IgD-negative memory B cell (primary cell): ENCODE measurements around the gene LSM2. TPM values are rescaled to one million over a fixed set of nuclear protein-coding genes. Genes with fewer than 3 reads are reported as not detected.

ENCODE experiments used
- H3K27ac Mint-ChIP-seq, 3 donors: one replicate each; pipeline ENCODE4 v1.8.0; 2020 to 2022; ENCODE audit warnings: mild to moderate bottlenecking in 3 of 3, mixed read lengths in 3 of 3, moderate library complexity in 1 of 3
- H3K27me3 Mint-ChIP-seq: one replicate; pipeline ENCODE4 v1.8.0; 2021; ENCODE audit warnings: mixed read lengths
- H3K36me3 Mint-ChIP-seq: one replicate; pipeline ENCODE4 v1.8.0; 2020; ENCODE audit warnings: mild to moderate bottlenecking, mixed read lengths
- H3K4me1 Mint-ChIP-seq, 3 donors: one replicate each; pipeline ENCODE4 v1.8.0; 2020 to 2022; ENCODE audit warnings: mixed read lengths in 3 of 3, mild to moderate bottlenecking in 1 of 3
- H3K4me3 Mint-ChIP-seq, 4 donors: one replicate each; pipeline ENCODE4 v1.8.0; 2020 to 2022; ENCODE audit warnings: mild to moderate bottlenecking in 4 of 4, mixed read lengths in 4 of 4, moderate library complexity in 3 of 4
- H3K9me3 Mint-ChIP-seq, 3 donors: one replicate each; pipeline ENCODE4 v1.8.0; 2020 to 2021; ENCODE audit warnings: mixed read lengths in 3 of 3, mild to moderate bottlenecking in 1 of 3
- polyA plus RNA-seq: library from polyadenylated mRNA; unstranded; fragments of 300-500 nt; fragmentation: Illumina TruSeq; gene quantifications from one replicate; pipeline ENCODE4 v1.2.3, GENCODE V29; 2021

Gene LSM2
- polyA plus RNA-seq, 1 donor from 2014 or later: 100 TPM

DNA sequence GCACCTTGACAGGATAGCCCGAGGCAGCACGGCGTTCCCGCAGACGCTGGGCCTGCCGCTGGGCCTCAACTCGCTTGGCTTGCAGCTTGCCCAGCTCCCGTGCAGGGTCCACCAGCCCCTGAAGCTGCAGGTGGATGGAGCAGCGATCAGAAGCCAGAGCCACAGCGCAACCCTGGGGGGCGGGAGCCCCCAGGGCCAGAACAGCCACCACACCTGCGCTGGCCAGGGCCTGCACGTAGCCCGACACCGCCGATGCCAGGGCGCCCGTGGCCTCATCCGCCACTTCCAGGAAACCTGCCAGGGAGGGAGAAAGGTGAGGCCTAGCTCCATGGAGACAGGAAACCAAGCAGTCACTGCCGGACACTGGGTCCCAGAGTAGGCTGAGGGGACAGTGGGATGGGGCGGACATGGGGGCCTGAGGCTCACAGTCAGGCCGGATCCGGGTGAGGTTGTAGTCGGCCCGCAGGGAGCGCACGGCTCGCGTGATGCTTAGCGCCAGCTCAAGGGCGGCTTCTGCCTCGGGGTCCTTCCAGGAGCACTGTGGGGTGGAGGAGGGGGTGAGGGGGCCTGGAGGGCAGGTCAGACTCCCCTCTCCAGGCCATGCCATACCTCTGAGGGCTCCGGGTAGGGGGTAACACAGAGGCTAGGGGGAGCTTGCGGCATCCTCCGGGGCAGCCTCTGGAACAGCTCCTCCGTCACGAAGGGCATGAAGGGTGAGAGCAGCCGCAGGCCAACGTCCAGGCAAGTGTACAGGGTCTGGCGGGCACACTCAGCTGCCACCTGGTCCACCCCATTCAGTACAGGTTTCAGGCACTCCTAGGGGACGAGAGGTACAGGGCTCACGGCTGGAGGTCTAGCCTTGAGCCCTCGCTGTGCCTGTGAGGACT, 27.5 kb downstream of the LSM2 start:
- Mint-ChIP-seq H3K36me3 (no peaks in the 10 kb centered on the region), H3K4me1 (peaks cover 0 to 11% (median 11%) of the 10 kb centered on the region in 3 donors), H3K4me3 (no peak overlapping the region), H3K9me3 (no peaks in the 10 kb centered on the region), H3K27ac (peak overlapping the region in 1 of 3 donors; percentile 63), H3K27me3 (no peaks in the 10 kb centered on the region)

DNA sequence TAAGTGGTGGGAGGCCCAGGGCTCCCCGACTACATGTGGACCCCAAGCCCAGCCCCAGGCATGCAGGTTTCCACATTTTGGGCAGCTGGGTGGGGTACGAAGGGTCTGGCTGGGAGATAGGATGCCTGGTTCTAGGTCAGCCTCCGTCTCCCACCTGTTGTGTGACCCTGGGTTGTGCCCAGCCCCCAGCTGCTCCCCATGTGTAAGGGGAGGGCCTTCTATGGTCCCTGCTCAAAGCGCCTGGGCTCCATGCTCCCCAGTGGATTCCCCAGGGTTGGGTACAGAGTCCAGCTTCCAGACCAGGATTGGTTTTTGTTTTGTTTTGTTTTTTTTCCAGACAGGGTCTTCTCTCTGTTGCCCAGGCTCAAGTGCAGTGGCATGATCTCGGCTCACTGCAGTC, 28.6 kb downstream of the LSM2 start:
- Mint-ChIP-seq H3K36me3 (no peaks in the 10 kb centered on the region), H3K9me3 (no peaks in the 10 kb centered on the region), H3K27ac (peak overlapping the region in 2 of 3 donors; percentile 77 to 81), H3K4me3 (peak overlapping the region in 1 of 4 donors; percentile 14), H3K4me1 (peaks cover 0 to 11% (median 11%) of the 10 kb centered on the region in 3 donors), H3K27me3 (no peaks in the 10 kb centered on the region)

DNA sequence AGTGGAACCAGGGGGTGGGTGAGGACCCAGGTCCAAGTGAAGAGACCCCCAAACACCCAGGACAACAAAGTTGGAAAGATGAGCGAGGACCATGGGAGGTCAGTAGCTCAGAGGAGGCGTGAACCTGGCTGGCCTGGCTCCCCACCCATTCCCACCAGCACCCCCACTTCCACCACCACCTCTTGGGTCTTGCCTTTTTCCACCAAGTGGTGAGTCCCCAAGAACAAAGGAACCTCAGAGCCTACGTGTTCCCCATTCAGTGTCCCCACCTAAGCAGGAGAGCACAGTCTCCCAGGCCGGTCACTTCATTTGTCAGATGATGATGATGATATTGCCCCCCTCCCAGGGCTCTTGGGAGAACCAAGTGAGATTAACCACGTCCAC, 29.1 kb downstream of the LSM2 start:
- H3K27me3 Mint-ChIP-seq: no peaks in the 10 kb centered on the region
- peak overlapping the region; percentile 77 to 84 (median 81) for H3K27ac Mint-ChIP-seq
- no peaks in the 10 kb centered on the region for H3K9me3 Mint-ChIP-seq
- H3K4me3 Mint-ChIP-seq: peak overlapping the region in 2 of 4 donors; percentile 14 to 72
- H3K4me1 Mint-ChIP-seq: peaks cover 0 to 11% (median 11%) of the 10 kb centered on the region in 3 donors
- H3K36me3 Mint-ChIP-seq: no peaks in the 10 kb centered on the region

DNA sequence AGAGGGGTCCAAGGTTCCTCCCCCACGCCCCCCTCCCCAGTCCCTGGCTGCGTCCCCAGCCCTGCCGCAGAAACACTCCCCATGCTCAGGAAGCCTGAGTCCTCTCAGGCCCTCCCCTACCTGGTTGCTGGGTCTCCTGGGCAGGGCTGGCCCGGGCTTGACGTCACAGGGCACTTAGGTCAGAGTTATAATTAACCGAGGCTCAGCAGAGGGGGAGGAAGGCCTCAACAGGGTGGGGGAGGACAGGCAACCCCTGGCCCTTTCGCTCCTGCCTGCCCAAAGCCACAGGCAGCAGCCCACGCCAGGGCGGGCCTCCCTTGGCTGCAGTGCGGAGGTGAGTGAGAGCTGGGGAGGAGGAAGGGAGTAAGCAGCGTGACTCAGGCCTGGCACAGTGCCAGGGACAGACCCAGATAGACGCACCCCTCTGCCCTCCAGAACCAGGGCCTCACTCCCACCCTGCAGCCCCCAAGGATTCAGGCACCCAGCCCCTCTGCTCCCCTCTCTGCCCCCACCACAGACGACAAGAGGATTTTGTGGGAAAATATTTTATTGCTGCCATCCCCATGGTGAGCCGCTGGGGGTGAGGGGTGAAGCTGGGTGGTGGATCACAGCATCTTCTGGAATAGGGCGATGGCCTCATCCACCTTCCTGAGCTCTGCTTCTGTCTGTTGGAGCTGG, 29.6 kb downstream of the LSM2 start, which contains the start of gene VWA7:
TSS of gene VWA7 (minus strand) at position 340 of the 678 bp plus-strand sequence. CDS start 549 bp downstream, outside the sequence.
- Mint-ChIP-seq H3K36me3 (no peaks in the 10 kb centered on the region), H3K27me3 (no peaks in the 10 kb centered on the region), H3K4me1 (peaks cover 0 to 13% (median 11%) of the 10 kb centered on the region in 3 donors), H3K4me3 (peak within 1 kb of the TSS; percentile 14 to 80 (median 65)), H3K27ac (peak within 1 kb of the TSS; percentile 81 to 89 (median 84)), H3K9me3 (no peaks in the 10 kb centered on the region)

DNA sequence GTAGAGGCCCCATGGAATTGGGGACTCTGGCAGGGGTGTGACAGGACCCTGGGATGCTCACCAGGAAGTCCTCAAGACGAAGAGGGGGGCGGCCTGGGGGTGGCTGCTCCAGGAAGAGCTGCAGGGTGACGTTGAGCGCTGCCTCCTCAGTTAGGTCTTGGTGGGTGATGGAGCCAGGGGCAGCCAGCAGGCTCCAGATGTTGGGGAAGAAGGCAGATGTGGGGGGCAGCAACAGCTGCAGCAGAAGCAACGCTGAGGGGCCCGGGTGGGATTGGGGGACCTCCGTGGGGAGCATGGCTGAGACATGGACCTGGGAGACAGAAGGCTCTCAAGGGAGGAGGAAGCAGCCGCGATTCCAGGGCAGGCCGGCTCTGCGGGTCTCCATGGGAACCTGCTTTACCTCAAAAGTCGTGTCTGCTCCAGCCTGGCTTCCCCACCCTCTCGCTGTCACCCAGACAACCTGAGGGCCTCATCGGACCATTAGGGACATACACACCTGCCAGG, 30.2 kb downstream of the LSM2 start:
- H3K36me3 Mint-ChIP-seq: no peaks in the 10 kb centered on the region
- H3K27me3 Mint-ChIP-seq: no peaks in the 10 kb centered on the region
- peak overlapping the region in 3 of 4 donors; percentile 61 to 80 (median 69) for H3K4me3 Mint-ChIP-seq
- H3K27ac Mint-ChIP-seq: peak overlapping the region; percentile 81 to 84 (median 81)
- peaks cover 0 to 13% (median 11%) of the 10 kb centered on the region in 3 donors for H3K4me1 Mint-ChIP-seq
- H3K9me3 Mint-ChIP-seq: no peaks in the 10 kb centered on the region

DNA sequence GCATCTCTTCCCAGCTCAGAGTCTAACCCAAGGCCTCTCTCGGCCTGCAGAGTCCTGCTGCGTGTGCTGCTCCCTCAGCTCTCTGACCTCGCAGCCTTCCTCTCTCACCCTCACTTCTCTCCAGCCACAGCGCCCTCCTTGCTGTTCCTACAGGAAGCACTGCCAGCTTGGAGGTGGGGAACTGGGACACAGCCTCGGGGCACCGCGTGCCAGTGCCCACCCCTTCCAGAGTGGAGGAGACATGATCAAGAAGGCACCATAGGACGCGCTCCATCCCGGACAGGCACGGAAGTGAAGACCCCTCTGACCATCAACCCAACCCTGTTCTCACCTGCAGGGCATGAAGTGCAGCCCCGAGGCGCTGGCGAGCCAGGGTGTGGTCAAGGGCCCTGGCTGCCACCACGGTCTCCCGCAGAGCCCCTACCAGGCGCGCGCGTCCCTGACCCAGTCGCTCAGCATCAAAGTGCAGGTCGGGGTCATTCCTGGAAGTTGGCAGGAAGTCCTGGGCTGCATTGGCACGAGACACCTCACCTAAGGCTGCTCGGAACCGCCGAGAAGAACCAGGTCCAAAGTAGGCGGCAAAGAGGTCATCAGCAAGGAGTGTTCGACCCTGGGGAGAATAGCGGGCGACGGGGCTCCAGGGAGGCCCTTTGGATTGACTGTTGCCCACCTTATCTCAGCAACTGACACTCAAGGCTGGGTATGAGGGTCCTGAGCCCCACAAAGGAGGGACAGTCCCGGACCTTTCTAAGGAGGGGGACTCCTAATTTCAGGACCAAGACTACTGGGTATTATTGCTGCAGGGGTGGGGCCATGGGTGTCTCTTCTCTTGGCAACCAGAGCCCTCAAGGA, 30.9 kb downstream of the LSM2 start:
- peak overlapping the region in 2 of 4 donors; percentile 69 for H3K4me3 Mint-ChIP-seq
- no peaks in the 10 kb centered on the region for H3K27me3 Mint-ChIP-seq
- H3K27ac Mint-ChIP-seq: peak overlapping the region; percentile 81 to 89 (median 84)
- peaks cover 0 to 15% (median 11%) of the 10 kb centered on the region in 3 donors for H3K4me1 Mint-ChIP-seq
- no peaks in the 10 kb centered on the region for H3K9me3 Mint-ChIP-seq
- no peaks in the 10 kb centered on the region for H3K36me3 Mint-ChIP-seq

DNA sequence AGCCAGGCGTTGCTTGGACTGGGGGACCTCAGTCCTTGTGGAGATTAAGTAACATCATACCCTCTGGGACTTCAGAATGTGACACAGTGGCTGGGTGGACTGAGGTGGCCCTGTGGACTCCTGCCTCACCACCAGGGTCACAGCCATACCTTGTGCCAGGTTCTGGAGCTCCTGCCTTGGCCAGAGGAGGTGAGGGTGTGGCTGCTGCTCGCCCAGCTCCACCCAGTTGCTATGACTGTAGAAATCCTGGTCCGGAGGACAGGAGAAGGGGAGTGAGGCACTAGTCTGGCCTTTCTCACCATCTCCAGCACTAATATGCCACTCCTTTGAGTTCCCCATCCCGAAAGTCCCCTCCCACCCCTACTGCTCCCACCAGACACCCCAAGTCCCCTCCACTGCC, 31.6 kb downstream of the LSM2 start:
- H3K36me3 Mint-ChIP-seq: no peaks in the 10 kb centered on the region
- no peaks in the 10 kb centered on the region for H3K27me3 Mint-ChIP-seq
- H3K9me3 Mint-ChIP-seq: no peaks in the 10 kb centered on the region
- H3K4me1 Mint-ChIP-seq: peaks cover 0 to 15% (median 11%) of the 10 kb centered on the region in 3 donors
- no peak overlapping the region for H3K27ac Mint-ChIP-seq
- H3K4me3 Mint-ChIP-seq: peak overlapping the region in 1 of 4 donors; percentile 69

DNA sequence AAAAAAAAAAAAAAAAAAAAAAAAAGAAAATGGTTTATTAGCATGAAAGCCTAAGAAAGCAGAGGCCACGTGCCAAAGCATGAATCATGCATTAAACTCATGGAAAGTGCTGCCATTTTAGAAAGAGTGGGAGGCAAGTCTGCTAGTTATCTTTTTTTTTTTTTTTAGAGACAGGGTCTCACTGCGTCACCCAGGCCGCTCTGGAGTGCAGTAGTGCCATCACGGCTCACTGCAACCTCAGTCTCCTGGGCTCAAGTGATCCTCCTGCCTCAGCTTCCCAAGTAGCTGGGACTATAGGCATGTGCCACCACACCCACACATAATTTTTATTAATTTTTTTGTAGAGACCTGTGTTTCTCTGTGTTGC, 34.8 kb downstream of the LSM2 start:
- Mint-ChIP-seq H3K4me1 (peaks cover 0 to 14% (median 13%) of the 10 kb centered on the region in 3 donors), H3K36me3 (no peaks in the 10 kb centered on the region), H3K27me3 (no peaks in the 10 kb centered on the region), H3K4me3 (no peak overlapping the region), H3K9me3 (no peaks in the 10 kb centered on the region), H3K27ac (peak overlapping the region in 1 of 3 donors; percentile 32)

DNA sequence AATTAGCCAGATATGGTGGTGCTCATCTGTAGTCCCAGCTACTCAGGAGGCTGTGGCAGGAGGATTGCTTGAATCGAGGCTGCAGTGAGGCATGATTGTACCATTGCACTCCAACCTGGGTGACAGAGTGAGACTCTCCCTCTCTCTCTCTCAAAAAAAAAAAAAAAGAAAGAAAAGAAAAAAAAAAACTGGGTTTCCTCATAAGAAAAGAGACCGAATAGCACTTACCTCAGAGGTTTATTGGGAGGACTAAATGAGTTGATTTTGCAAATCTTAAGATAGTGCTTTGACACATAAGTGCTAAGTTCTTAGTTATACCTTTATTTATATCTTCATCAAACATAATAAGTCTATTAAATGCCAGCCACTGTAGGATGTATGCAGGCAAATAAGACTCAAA, 35.9 kb downstream of the LSM2 start:
- H3K27ac Mint-ChIP-seq: peak overlapping the region in 1 of 3 donors; percentile 88
- peaks cover 0 to 10% (median 7%) of the 10 kb centered on the region in 3 donors for H3K4me1 Mint-ChIP-seq
- H3K36me3 Mint-ChIP-seq: no peaks in the 10 kb centered on the region
- no peak overlapping the region for H3K4me3 Mint-ChIP-seq
- no peaks in the 10 kb centered on the region for H3K27me3 Mint-ChIP-seq
- H3K9me3 Mint-ChIP-seq: no peaks in the 10 kb centered on the region

DNA sequence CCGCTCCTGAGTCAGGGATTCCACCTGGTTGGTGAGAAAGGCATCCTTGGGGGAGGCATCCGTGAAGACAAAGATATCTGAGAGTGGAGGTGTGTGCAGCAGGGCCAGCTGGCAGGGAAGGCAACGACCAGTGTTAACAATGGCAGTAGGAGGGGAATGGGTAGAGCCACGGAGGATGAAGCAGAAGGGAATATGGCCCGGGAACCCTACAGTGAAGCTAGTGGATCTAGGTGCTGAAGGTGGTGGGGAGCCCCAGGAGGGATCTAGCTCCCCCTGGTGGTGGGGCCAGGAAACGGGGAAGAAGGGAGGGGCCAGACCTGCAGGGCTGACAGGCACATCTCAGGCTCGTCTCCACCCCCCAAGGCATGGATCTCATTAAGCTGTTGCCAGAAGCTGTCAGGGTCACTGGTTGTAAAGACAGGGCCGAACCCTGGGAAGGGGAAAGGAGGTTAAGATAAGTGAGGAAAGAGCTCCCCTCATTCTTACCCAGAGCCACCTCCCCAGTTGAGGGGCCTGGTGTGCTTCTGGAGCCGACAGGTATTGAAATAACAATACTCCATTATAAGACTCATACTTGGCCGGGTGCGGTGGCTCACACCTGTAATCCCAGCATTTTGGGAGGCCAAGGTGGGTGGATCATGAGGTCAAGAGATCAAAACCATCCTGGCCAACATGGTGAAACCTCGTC, 36.9 kb downstream of the LSM2 start:
- H3K4me1 Mint-ChIP-seq: peaks cover 0 to 8% (median 5%) of the 10 kb centered on the region in 3 donors
- no peaks in the 10 kb centered on the region for H3K27me3 Mint-ChIP-seq
- no peak overlapping the region for H3K27ac Mint-ChIP-seq
- no peaks in the 10 kb centered on the region for H3K36me3 Mint-ChIP-seq
- no peak overlapping the region for H3K4me3 Mint-ChIP-seq
- H3K9me3 Mint-ChIP-seq: no peaks in the 10 kb centered on the region

DNA sequence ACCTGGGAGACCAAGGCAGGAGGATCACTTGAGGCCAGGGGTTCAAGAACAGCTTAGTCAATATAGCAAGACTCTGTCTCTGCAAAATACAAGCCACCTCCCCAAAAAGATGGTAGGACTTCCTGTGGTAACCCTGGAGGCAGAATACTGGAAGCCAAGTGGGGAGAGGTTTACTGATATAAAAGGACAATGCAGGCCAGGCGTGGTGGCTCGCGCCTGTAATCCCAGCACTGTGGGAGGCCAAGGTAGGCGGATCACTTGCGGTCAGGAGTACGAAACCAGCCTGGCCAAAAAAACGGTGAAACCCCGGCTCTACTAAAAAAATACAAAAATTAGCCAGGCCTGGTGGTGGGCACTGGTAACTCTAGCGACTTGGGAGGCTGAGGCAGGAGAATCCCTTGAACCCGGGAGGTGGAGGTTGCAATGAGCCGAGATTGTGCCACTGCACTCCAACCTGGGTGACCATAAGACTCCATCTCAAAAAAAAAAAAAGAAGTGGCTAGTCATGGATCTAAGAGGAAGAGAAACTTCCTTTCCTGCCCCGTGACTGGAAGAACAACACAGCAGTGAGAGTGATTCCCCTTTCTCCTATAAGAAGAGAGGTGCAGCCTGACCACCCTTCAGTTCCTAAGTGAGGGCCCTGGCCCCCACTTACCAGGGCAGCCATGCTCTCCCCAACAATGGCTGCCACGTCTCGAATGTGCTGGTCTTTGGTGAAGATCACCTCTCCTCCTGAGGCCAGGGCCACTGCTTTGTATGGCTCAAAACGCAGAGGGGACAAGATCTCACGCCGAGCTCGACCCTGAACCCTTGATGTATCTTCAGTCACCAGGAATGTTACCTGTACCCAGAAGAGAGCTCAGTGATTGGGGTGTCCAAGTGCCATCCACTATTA, 38.2 kb downstream of the LSM2 start:
- no peak overlapping the region for H3K4me3 Mint-ChIP-seq
- peak overlapping the region in 1 of 3 donors; percentile 57 for H3K27ac Mint-ChIP-seq
- H3K9me3 Mint-ChIP-seq: no peaks in the 10 kb centered on the region

DNA sequence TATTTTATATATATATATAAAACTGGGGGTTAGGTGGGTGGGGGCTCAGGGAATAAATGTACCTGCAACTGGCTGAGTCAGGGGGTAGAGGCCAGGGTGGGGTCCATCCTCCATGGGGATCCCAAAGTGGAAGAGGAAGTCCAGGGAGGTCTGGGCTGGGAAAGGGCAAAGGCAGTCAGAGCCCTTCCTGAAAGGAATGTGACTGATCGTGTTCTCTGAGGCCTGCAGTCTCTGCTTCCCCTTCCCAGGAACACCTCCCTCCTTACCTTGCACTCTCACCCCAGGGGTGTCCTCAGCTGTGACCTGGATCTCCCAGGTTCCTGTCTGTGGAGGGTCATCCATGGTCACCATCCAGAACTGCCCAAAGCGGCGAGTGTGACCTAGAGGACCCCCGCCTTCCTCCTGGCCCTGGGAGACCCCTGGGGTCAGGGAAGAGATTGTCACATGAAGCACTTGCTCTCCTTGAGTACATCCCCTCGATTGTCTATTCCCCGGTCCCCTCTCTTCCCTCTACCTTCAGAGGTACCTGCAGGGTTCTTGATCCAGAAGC, 39.6 kb downstream of the LSM2 start:
- Mint-ChIP-seq H3K4me3 (no peak overlapping the region), H3K27me3 (no peaks in the 10 kb centered on the region), H3K4me1 (peaks cover 0 to 6% (median 5%) of the 10 kb centered on the region in 3 donors), H3K27ac (no peak overlapping the region), H3K36me3 (no peaks in the 10 kb centered on the region), H3K9me3 (no peaks in the 10 kb centered on the region)

More for the DNA sequence above, 38.2 kb downstream of the LSM2 start:
- H3K36me3 Mint-ChIP-seq: no peaks in the 10 kb centered on the region
- H3K4me1 Mint-ChIP-seq: peaks cover 0 to 8% (median 5%) of the 10 kb centered on the region in 3 donors
- no peaks in the 10 kb centered on the region for H3K27me3 Mint-ChIP-seq
